ENCODE results near the gene TM4SF18.

GRCh38 chr3:149324332-149324731, 9.1 kb downstream of the TM4SF18 start:
- TF ChIP-seq REST (IDR thresholded peaks at IDR 0.05; ENCODE audit: borderline replicate concordance) (no peak), TAF1 (IDR thresholded peaks at IDR 0.05; ENCODE audit: low read depth) (no peak), CTCF (IDR thresholded peaks at IDR 0.05; ENCODE audit: poor library complexity, severe bottlenecking) (no peak)
